GM06990 (cell line): ENCODE results near the gene DNAH17.

ENCODE experiments used
- DNase-seq: peaks from one replicate; pipeline ENCODE4 v3.0.0-alpha.2; 2011; ENCODE audit not compliant: insufficient read length; ENCODE audit errors: extremely low read depth
- H3K27me3 ChIP-seq: replicated peaks from 2 replicates; pipeline ENCODE4 v1.6.0; 2011; ENCODE audit warnings: low read length; ENCODE audit not compliant: control insufficient read depth, insufficient read depth
- H3K36me3 ChIP-seq: 2 replicates; pipeline ENCODE4 v1.5.1; 2011; ENCODE audit warnings: low read length; ENCODE audit not compliant: control insufficient read depth, insufficient read depth
- H3K4me3 ChIP-seq: replicated peaks from 2 replicates; pipeline ENCODE4 v1.5.1; 2011; ENCODE audit warnings: low read depth, mild to moderate bottlenecking, control low read depth, low read length
- CTCF ChIP-seq: IDR thresholded peaks from 2 replicates; pipeline ENCODE4 v1.5.1; 2011; ENCODE audit warnings: low read length, control low read depth, mild to moderate bottlenecking, inconsistent platforms; ENCODE audit not compliant: insufficient read depth, poor library complexity, severe bottlenecking

The DNAH17 gene

GRCh38 chr17:78502611-78503148 is 74.5 kb downstream of the DNAH17 start:
- no peak for TF ChIP-seq CTCF
- Histone ChIP-seq H3K36me3 (no peaks in the 10 kb centered on the region), H3K27me3 (no peaks in the 10 kb centered on the region), H3K4me3 (no peak overlapping the region)
- DNase-seq: no peak

GRCh38 chr17:78501241-78502036 is 75.8 kb downstream of the DNAH17 start:
- DNase-seq: no peak
- no peak for TF ChIP-seq CTCF
- no peaks in the 10 kb centered on the region for H3K36me3 ChIP-seq
- no peaks in the 10 kb centered on the region for H3K27me3 ChIP-seq
- H3K4me3 ChIP-seq: no peak overlapping the region

- Histone ChIP-seq H3K36me3 (no peaks in the 10 kb centered on the region), H3K27me3 (no peaks in the 10 kb centered on the region), H3K4me3 (no peak overlapping the region)
- DNase-seq: no peak
- TF ChIP-seq CTCF: no peak
These were observed 76.4 kb downstream of the DNAH17 start for GRCh38 chr17:78500806-78501205.

- no peak for TF ChIP-seq CTCF
- H3K27me3 ChIP-seq: no peaks in the 10 kb centered on the region
- DNase-seq: no peak
- no peak overlapping the region for H3K4me3 ChIP-seq
- H3K36me3 ChIP-seq: no peaks in the 10 kb centered on the region
These were observed 77.3 kb downstream of the DNAH17 start for GRCh38 chr17:78499715-78500540.

GRCh38 chr17:78498848-78499247 is 78.3 kb downstream of the DNAH17 start:
- no peak for TF ChIP-seq CTCF

More at GRCh38 chr17:78498848-78499247, 78.3 kb downstream of the DNAH17 start:
- Histone ChIP-seq H3K36me3 (no peaks in the 10 kb centered on the region), H3K27me3 (no peaks in the 10 kb centered on the region), H3K4me3 (no peak overlapping the region)
- DNase-seq: no peak
